ENCODE data around the gene TTLL11. TPM values are rescaled to one million over a fixed set of nuclear protein-coding genes. Genes with fewer than 3 reads are reported as not detected.

The TTLL11 gene
- total and polyA plus RNA-seq, 8 donors: 3.4 to 7.5 (median 5.5) TPM

DNA sequence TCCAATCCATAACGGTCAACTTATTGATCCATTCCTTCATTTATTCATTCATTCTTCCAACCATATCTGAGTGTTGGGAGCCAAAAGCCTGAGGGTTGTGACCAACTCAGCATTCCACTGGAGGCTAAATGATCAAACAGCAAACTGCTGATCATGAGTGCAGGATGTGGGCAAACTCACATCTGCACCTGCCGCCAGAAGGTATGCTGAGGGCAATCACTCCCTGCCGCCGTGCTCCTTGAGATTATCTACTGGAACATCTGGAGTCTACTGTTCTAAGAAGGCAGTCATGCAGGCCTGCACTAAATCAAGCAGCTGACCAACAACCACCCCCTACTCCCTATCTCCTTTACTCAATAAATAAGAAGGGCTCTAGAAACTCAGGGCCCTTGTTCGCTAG is 184.0 kb downstream of the TTLL11 start:
- H3K27ac ChIP-seq: no peak overlapping the region
- no peak for ATAC-seq
- WGBS, 2 donors: 75 to 78% methylated on average over 5 of the region's 5 CpGs
- H3K4me3 ChIP-seq: no peak overlapping the region
- no peaks in the 10 kb centered on the region for H3K4me1 ChIP-seq
- DNase-seq: no peak
- no peaks in the 10 kb centered on the region for H3K36me3 ChIP-seq
- TF ChIP-seq, protein P1, sequence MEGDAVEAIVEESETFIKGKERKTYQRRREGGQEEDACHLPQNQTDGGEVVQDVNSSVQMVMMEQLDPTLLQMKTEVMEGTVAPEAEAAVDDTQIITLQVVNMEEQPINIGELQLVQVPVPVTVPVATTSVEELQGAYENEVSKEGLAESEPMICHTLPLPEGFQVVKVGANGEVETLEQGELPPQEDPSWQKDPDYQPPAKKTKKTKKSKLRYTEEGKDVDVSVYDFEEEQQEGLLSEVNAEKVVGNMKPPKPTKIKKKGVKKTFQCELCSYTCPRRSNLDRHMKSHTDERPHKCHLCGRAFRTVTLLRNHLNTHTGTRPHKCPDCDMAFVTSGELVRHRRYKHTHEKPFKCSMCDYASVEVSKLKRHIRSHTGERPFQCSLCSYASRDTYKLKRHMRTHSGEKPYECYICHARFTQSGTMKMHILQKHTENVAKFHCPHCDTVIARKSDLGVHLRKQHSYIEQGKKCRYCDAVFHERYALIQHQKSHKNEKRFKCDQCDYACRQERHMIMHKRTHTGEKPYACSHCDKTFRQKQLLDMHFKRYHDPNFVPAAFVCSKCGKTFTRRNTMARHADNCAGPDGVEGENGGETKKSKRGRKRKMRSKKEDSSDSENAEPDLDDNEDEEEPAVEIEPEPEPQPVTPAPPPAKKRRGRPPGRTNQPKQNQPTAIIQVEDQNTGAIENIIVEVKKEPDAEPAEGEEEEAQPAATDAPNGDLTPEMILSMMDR (IDR thresholded peaks at IDR 0.05): no peak
- intact Hi-C loops (cut with DNase I): no loop called here
- no peaks in the 10 kb centered on the region for H3K9me3 ChIP-seq
- FAIRE-seq: no peak
- no peaks in the 10 kb centered on the region for H3K27me3 ChIP-seq

DNA sequence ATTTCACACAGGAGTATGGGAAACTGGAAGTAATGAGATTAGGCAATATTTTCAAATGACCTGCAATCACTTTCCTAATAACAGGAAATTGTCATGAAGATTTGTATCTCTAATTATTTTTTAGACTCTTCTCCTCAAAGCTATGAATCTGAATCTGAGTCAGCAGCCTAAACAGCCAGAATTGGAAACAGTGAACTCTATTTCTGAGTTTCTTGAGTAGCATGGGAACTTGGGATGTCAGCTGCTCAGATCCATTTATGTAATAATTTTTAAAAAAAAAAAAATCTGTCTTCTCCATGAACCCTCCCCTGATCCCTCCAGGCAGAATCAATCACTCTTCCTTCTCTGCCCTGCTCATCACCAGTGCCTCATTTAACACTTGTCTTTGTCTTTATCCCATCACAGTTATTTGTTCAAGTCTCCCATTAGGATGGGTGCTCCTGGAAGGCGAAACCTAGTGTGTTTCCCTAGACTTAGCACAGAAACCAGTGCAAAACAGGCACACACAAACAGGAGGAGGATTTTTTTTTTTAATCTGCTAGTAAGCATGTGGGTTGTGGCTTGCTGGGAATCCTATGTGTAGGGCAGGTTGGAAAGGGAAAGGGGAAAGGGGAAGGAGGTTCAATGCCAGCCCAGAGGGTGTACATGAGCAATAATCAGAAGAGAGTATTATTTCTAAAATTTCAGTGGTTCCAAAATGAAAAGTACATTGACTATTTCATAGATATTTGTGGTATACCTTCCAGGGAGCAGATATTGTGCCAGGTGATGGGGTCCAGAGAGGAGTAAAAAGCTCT is 186.8 kb downstream of the TTLL11 start:
- TF ChIP-seq, protein P1 (IDR thresholded peaks at IDR 0.05): no peak
- no peak for FAIRE-seq
- ATAC-seq: no peak
- H3K27ac ChIP-seq: no peak overlapping the region
- no peaks in the 10 kb centered on the region for H3K4me1 ChIP-seq
- H3K4me3 ChIP-seq: no peak overlapping the region
- H3K9me3 ChIP-seq: no peaks in the 10 kb centered on the region
- 99 to 100% methylated on average over 1 of the region's 1 CpG for WGBS, 2 donors
- H3K27me3 ChIP-seq: no peaks in the 10 kb centered on the region
- intact Hi-C loops (cut with DNase I): no loop called here
- H3K36me3 ChIP-seq: no peaks in the 10 kb centered on the region
- DNase-seq: no peak

DNA sequence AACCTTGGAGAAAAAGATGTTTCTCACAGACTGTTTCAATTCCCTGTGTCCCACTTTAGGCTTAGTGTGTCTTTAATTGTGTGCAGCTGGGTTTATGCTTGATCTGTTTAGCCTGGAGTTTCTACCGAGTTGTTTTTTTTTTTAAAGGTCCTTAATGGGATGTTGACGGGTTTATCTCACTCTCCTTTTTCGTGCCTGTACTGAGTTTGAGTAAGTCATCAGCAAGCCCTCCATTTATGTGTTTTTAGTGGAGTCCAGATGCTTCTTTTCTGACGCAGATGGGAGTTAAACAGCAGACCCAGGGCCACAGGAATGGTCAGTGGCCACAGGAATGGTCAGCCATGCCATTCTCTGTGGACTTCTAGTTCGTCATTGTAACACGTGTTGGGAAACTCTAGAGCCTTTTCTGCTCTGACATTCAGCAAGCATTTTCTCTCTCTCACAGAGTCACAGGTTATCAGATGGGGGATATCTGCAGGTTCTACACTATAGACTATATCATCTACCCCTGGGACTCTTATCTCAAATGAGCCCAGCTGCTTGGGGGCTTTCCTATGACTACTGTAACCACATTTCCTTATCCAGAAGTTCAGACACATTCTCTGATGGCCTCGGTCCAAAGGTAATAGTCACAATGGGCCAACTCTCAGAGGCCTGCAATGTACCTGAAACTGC is 190.5 kb downstream of the TTLL11 start:
- intact Hi-C loops (cut with DNase I): no loop called here
- Histone ChIP-seq H3K27me3 (no peaks in the 10 kb centered on the region), H3K4me1 (no peaks in the 10 kb centered on the region), H3K27ac (peak overlapping the region in 2 of 4 donors; percentile 23 to 24), H3K9me3 (no peaks in the 10 kb centered on the region), H3K4me3 (no peak overlapping the region), H3K36me3 (no peaks in the 10 kb centered on the region)
- DNase-seq: no peak
- FAIRE-seq: no peak
- WGBS, 2 donors: 72 to 78% methylated on average over 7 of the region's 7 CpGs
- ATAC-seq: peak in 3 of 4 donors; percentile 37 to 76 (median 42)
- TF ChIP-seq, protein P1 (IDR thresholded peaks at IDR 0.05): no peak

DNA sequence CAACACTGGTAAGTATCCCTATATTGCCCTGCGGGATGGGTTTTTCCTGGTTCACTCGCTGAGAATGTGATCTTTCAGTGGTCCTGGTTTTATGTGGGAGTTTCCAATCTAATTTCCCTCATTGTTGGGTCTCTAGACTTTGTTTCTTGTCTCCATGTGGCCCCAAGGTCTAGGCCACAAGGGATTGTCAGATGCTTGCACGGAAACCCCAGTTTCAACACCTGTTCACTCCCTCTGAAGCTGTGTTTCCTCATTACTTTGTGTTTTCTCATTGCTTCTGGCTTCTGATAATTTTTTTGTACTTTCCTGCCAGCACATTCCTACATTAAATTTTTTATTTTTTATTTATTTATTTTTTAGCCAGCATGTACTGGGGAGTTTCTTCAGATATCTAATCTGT is 191.5 kb downstream of the TTLL11 start:
- H3K27ac ChIP-seq: peak overlapping the region in 1 of 4 donors; percentile 23
- ATAC-seq (peak in 2 of 4 donors; percentile 23 to 25), FAIRE-seq (no peak), DNase-seq (no peak)
- H3K27me3 ChIP-seq: no peaks in the 10 kb centered on the region
- WGBS, 2 donors: 88 to 90% methylated on average over 3 of the region's 3 CpGs
- TF ChIP-seq, protein P1 (IDR thresholded peaks at IDR 0.05): no peak
- intact Hi-C loops (cut with DNase I): no loop called here
- no peaks in the 10 kb centered on the region for H3K4me1 ChIP-seq
- no peak overlapping the region for H3K4me3 ChIP-seq
- H3K36me3 ChIP-seq: no peaks in the 10 kb centered on the region
- no peaks in the 10 kb centered on the region for H3K9me3 ChIP-seq

DNA sequence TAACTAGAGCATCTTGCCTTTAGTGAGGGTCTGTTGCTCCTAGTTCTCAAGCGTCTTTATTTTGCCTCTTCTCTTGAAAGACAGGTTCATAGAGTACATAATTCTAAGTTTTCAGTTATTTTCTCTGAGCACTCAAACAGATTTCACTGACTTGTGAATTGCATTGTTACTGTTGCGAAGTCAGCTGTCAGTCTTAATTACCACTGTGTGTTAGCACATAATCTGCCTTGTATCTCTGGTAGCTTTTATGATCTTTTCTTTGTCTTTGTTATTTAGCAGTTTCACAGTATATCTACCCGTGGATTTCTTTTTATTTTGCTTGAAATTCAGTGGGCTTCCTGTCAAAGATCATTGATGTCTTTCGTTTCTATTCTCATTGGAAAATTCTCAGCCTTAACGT is 192.9 kb downstream of the TTLL11 start:
- 87% methylated on average over 5 of the region's 5 CpGs for WGBS, 2 donors
- intact Hi-C loops (cut with DNase I): no loop called here
- no peaks in the 10 kb centered on the region for H3K4me1 ChIP-seq
- no peak overlapping the region for H3K4me3 ChIP-seq
- no peaks in the 10 kb centered on the region for H3K27me3 ChIP-seq
- no peak for FAIRE-seq
- DNase-seq: no peak
- TF ChIP-seq, protein P1 (IDR thresholded peaks at IDR 0.05): no peak
- no peaks in the 10 kb centered on the region for H3K9me3 ChIP-seq
- ATAC-seq: no peak
- no peaks in the 10 kb centered on the region for H3K36me3 ChIP-seq
- no peak overlapping the region for H3K27ac ChIP-seq

All from pancreas (tissue), 10 donors.